ENCODE data around the gene TRIO. TPM values are rescaled to one million over a fixed set of nuclear protein-coding genes. Genes with fewer than 3 reads are reported as not detected.

TRIO gene
- polyA plus RNA-seq, 1 of the 3 experiments (the other 2 are of a cell fraction), result 229 TPM

DNA sequence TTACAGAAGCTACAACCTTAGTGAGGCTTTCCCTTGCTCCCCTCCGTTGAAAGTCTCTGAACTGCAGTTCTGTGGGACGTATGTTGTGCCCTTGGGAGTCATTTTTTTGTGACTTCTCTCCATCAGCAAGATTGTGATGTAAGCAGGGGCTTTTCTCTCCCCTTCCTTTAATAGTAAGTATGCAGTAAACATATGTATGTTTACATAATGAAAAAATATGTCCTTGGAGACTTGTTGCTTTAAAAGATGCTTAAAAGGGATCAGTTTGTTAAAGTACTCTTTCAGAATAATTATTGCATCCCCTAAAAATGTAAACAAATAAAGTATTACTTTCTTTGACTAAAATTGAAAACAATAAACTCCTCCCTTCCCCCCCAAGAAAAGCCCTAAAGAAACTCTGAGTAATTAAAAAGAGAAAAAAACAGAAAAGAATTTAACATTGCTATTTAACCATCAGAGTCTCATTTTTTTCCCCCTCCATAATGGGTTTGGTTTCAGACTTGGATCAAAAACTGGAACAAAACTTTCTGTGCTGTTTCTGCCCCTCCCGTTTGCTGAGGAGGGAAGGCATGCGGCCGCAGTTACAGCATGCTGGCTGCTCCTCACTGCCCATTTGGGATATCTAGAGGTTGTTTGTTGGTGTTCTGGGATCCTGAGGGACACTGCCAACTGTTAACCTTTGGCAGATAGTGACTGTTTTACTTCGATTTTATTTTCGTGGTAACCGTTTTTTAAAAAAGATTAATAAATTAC is 40.2 kb downstream of the TRIO start (continued):
- TF ChIP-seq YY1 (IDR thresholded peaks at IDR 0.05; ENCODE audit: low read depth) (no peak), SIN3A (IDR thresholded peaks at IDR 0.05; ENCODE audit: borderline replicate concordance, low read depth, low read length) (no peak)

GRCh38 chr5:14184082-14184481 is 40.9 kb downstream of the TRIO start:
- Histone ChIP-seq H3K4me1 (ENCODE audit: control insufficient read depth in 1 of 2, insufficient read depth in 2 of 2, low read depth in 1 of 2, low read length in 1 of 2) (peaks cover 52 to 90% of the 10 kb centered on the region in 2 experiments), H3K36me3 (replicated peaks in 1 of 2; ENCODE audit: control insufficient read depth in 1 of 2, insufficient read depth in 2 of 2, low read length in 1 of 2) (no peaks in the 10 kb centered on the region), H2AFZ (ENCODE audit: low read depth) (no peak overlapping the region), H3F3A (replicated peaks; ENCODE audit: insufficient read depth) (peaks cover 68% of the 10 kb centered on the region), H3K9me2 (no peaks in the 10 kb centered on the region), H3K79me2 (ENCODE audit: insufficient read depth) (peaks cover 100% of the 10 kb centered on the region), H3K27ac (ENCODE audit: low read depth in 2 of 2, low read length in 1 of 2) (peak overlapping the region; percentile 74 to 94), H3K9ac (no peak overlapping the region), H4K20me1 (ENCODE audit: insufficient read depth) (peaks cover 37% of the 10 kb centered on the region), H3K9me3 (no peaks in the 10 kb centered on the region), H3K4me3 (ENCODE audit: low read depth in 2 of 2, low read length in 1 of 2) (no peak overlapping the region), H3K4me2 (peak overlapping the region; percentile 75), H3K27me3 (ENCODE audit: insufficient read depth) (no peaks in the 10 kb centered on the region)
- 82% methylated on average over 6 of the region's 7 CpGs for WGBS (ENCODE audit: low lambda C conversion rate)
- ChIA-PET POLR2A (no interaction called here), CTCF (interaction anchor here (0.7 kb wide), 1 partner anchor 86 kb away, joined by 3 read pairs; no protein-coding TSS in a partner anchor)
- no peak for TF ChIP-seq CTCF (IDR thresholded peaks at IDR 0.05)
- TF ChIP-seq TAF1 (IDR thresholded peaks at IDR 0.05; ENCODE audit: borderline replicate concordance, low read depth, low read length), result no peak
- DNase-seq, result no peak

GRCh38 chr5:14184725-14185124 is 41.6 kb downstream of the TRIO start:
- Histone ChIP-seq H3F3A (replicated peaks; ENCODE audit: insufficient read depth) (peaks cover 74% of the 10 kb centered on the region), H3K9ac (peak overlapping the region; percentile 54; the same call in 1 of the 2 replicates), H3K36me3 (replicated peaks in 1 of 2; ENCODE audit: control insufficient read depth in 1 of 2, insufficient read depth in 2 of 2, low read length in 1 of 2) (no peaks in the 10 kb centered on the region), H3K4me3 (ENCODE audit: low read depth in 2 of 2, low read length in 1 of 2) (no peak overlapping the region), H3K79me2 (ENCODE audit: insufficient read depth) (peaks cover 100% of the 10 kb centered on the region), H2AFZ (ENCODE audit: low read depth) (no peak overlapping the region), H3K9me3 (no peaks in the 10 kb centered on the region), H3K4me2 (peak overlapping the region; percentile 75), H3K9me2 (no peaks in the 10 kb centered on the region), H3K27me3 (ENCODE audit: insufficient read depth) (no peaks in the 10 kb centered on the region), H3K4me1 (ENCODE audit: control insufficient read depth in 1 of 2, insufficient read depth in 2 of 2, low read depth in 1 of 2, low read length in 1 of 2) (peaks cover 52 to 90% of the 10 kb centered on the region in 2 experiments), H3K27ac (ENCODE audit: low read depth in 2 of 2, low read length in 1 of 2) (peak overlapping the region; percentile 74 to 94), H4K20me1 (ENCODE audit: insufficient read depth) (peaks cover 39% of the 10 kb centered on the region; the same call in 1 of the 2 replicates)
- no peak for TF ChIP-seq IRF3 (IDR thresholded peaks at IDR 0.05; ENCODE audit: low read depth, low read length)
- TF ChIP-seq REST (IDR thresholded peaks at IDR 0.05; ENCODE audit: low read depth, low read length), result no peak
- no peak for DNase-seq
- ChIA-PET CTCF (interaction anchor here (0.7 kb wide), 1 partner anchor 86 kb away, joined by 3 read pairs; no protein-coding TSS in a partner anchor), POLR2A (no interaction called here)
- 58% methylated on average over 11 of the region's 11 CpGs for WGBS (ENCODE audit: low lambda C conversion rate)
